HG03196 (cell line): ENCODE data around the gene KNTC1.
"Not testable (repeated sequence)": the region's sequence is repeated elsewhere in the genome, so short reads cannot be mapped to it uniquely, and the experiment has no call there.

Experiments
- ATAC-seq: cut with Tn5 transposase; IDR thresholded peaks from one replicate; pipeline ENCODE4 v1.9.1; 2021; ENCODE audit not compliant: unreplicated experiment

The KNTC1 gene

GRCh38 chr12:122505419-122506051, 21.5 kb upstream of the KNTC1 start:
- no peak for ATAC-seq

GRCh38 chr12:122506393-122506938, 20.6 kb upstream of the KNTC1 start:
- ATAC-seq = no peak

- ATAC-seq = no peak
Observed at GRCh38 chr12:122508163-122508562, 18.9 kb upstream of the KNTC1 start.

GRCh38 chr12:122513028-122513427, 14.0 kb upstream of the KNTC1 start:
- not testable (repeated sequence) for ATAC-seq

GRCh38 chr12:122513660-122514059, 13.4 kb upstream of the KNTC1 start:
- ATAC-seq = no peak

- no peak for ATAC-seq
Observed at GRCh38 chr12:122515275-122515674, 11.8 kb upstream of the KNTC1 start.

GRCh38 chr12:122516544-122517361, 10.3 kb upstream of the KNTC1 start:
- ATAC-seq = no peak

DNA sequence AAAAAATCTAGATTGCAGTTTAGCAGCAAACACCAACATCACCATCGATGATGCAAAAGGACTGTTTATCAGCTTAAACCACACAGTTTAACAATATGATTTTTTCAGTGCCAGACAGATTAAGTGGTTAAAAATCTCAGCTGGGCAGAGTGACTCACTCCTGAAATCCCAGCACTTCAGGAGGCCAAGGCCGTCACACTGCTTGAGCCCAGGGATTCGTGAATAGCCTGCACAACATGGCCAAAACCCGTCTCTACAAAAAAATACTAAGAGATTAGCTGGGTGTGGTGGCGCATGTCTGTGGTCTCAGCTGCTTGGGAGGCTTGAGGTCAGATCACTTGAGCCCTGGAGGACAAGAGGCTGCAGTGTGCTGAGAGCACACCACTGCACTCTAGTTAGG, 9.2 kb upstream of the KNTC1 start:
- ATAC-seq = no peak

- ATAC-seq = no peak
Observed at GRCh38 chr12:122518908-122519307, 8.1 kb upstream of the KNTC1 start.

DNA sequence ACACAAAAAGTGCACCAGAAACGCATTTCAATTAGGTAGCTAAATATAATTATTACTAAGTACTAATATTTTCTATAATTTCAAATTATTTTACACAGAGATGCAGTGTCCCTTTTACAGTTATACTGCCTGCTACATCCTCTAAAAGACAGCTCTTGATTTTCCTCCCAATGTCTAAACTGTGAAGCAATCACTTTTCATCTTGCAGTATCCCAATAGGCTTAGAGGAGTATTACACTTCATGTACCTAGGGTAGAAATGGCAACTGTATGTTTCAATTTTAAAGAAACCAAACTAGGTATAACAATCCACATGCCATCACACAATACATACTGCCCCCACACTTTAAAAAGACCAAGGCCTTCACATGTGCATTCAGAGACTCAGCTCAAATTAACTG, 7.6 kb upstream of the KNTC1 start:
- no peak for ATAC-seq

DNA sequence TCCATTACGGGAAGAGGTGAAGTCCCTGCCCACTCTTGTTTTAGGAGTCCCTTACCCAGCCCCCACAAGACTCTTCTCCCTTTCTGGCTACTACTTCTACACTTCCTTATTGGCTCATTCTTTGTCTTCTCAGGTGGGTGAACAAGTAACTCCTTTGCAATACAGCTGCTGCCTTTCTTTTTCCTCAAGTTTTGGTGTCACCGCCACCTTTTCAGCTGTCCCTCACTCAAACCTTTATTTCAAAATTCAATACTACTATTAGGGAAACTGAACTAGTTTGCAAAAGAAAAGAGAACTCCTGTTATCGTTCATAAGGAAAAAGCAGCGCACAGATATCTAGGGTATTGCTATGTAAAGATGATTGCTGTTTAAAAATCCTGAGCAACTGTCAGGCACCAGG, 6.4 kb upstream of the KNTC1 start:
- ATAC-seq = no peak

DNA sequence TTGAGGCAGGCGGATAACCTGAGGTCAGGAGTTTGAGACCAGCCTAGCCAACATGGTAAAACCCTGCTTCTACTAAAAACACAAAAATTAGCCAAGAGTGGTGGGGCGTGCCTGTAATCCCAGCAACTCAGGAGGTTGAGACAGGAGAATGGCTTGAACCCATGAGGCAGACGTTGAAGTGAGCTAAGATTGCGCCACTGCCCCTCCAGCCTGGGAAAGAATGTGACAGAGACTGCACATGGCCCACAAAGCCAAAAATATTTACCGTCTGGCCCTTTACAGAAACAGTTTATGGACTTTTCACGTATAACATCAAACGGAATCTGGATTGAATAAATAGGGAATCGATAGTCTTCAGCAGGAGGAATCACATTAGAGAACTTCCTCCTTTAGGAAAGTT, 3.8 kb upstream of the KNTC1 start:
- ATAC-seq = no peak

- ATAC-seq = no peak
Observed at GRCh38 chr12:122523846-122524718, 3.0 kb upstream of the KNTC1 start.

GRCh38 chr12:122527478-122527944, 462 bp downstream of the KNTC1 start:
- ATAC-seq = peak; percentile 1

DNA sequence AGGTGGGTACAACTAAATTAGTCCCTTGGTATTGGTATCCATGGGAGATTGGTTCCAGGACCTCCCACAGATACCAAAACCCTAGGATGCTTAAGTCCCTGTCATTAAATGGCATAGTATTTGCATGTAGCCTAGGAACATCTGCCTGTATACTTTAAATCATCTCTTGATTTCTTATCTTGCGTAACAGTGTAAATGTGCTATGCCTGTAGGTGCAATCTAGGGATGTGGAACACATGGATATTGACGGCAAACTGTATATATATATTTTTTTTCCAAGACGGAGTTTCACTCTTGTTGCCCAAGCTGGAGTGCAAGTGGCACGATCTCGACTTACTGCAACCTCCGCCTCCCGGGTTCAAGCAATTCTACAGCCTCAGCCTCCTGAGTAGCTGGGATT, 1.5 kb downstream of the KNTC1 start:
- no peak for ATAC-seq

- no peak for ATAC-seq
Observed at GRCh38 chr12:122528992-122529391, 1.9 kb downstream of the KNTC1 start.

DNA sequence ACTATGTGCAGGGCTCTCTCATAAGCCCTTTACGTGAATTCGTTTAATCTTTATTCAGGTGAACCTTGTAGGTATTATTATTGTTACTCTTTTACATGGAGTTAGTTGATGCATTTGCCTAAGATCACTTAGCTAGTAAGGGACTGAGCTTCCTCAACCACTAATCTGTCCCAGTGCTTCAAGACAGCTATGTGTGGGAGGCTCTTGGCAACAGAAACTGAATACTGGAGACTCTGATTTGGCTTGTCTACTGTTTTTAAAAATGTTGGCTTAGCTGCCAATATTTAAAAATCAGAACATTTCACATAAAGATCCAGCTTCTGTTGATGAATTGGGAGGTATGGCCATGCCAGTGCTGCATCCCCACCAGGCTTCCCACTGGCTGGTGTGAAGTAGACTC, 6.8 kb downstream of the KNTC1 start:
- no peak for ATAC-seq

GRCh38 chr12:122537021-122537420, 10.0 kb downstream of the KNTC1 start:
- no peak for ATAC-seq

- no peak for ATAC-seq
Observed at GRCh38 chr12:122538496-122538895, 11.4 kb downstream of the KNTC1 start.

GRCh38 chr12:122544537-122544936, 17.5 kb downstream of the KNTC1 start:
- no peak for ATAC-seq

- ATAC-seq = peak; percentile 66
Observed at GRCh38 chr12:122545855-122546254, 18.8 kb downstream of the KNTC1 start.
